WTC11 (cell line): ENCODE results near the gene NRP2. TPM values are rescaled to one million over a fixed set of nuclear protein-coding genes. Genes with fewer than 3 reads are reported as not detected.

ENCODE experiments used
- ATAC-seq: fragments of 200-7000 bp; cut with Tn5 transposase; 2 replicates; pipeline ENCODE4 v1.10.0; 2021; ENCODE audit warnings: mild to moderate bottlenecking, moderate library complexity
- CTCF ChIA-PET: fragments of 300-600 bp; sonication (Branson Sonifier 250); formaldehyde crosslinking; loops from one replicate; lab custom pipeline; 2021; ENCODE audit warnings: antibody characterized with exemption; lab: Charles Lee
- POLR2A ChIA-PET: fragments of 350-600 bp; sonication (Branson Sonifier 250); formaldehyde crosslinking; loops from one replicate; lab custom pipeline; 2021; ENCODE audit warnings: antibody characterized with exemption; lab: Charles Lee
- DNase-seq: peaks from one replicate; pipeline ENCODE4 v3.0.0; 2021; ENCODE audit warnings: low spot score
- H3K27ac Mint-ChIP-seq: 2 replicates; pipeline ENCODE4 v1.8.0; 2021; ENCODE audit warnings: mixed read lengths
- H3K27me3 Mint-ChIP-seq: 2 replicates; pipeline ENCODE4 v1.8.0; 2021; ENCODE audit warnings: low read depth, mild to moderate bottlenecking, moderate library complexity, mixed read lengths
- H3K36me3 Mint-ChIP-seq: 2 replicates; pipeline ENCODE4 v1.8.0; 2021; ENCODE audit warnings: mixed read lengths
- H3K4me1 Mint-ChIP-seq: 2 replicates; pipeline ENCODE4 v1.8.0; 2022; ENCODE audit warnings: mixed read lengths
- H3K4me3 Mint-ChIP-seq: 2 replicates; pipeline ENCODE4 v1.8.0; 2021; ENCODE audit warnings: mild to moderate bottlenecking, moderate library complexity, mixed read lengths
- H3K9me3 Mint-ChIP-seq: 2 replicates; pipeline ENCODE4 v1.8.0; 2021; ENCODE audit warnings: mixed read lengths
- ATF1 ChIP-seq: sonication (generic); formaldehyde crosslinking; IDR thresholded peaks from 2 replicates; pipeline ENCODE4 v1.8.1; 2023; ENCODE audit warnings: mild to moderate bottlenecking, moderate library complexity, missing genetic modification reagents
- OVOL2 ChIP-seq: fragments of 250-450 bp; sonication (Bioruptor Pico); IDR thresholded peaks from 2 replicates; pipeline ENCODE4 v1.9.0; 2021; ENCODE audit warnings: mild to moderate bottlenecking, borderline replicate concordance
- SOX15 ChIP-seq: fragments of 250-450 bp; sonication (Bioruptor Pico); IDR thresholded peaks from 2 replicates; pipeline ENCODE4 v1.9.0; 2021; ENCODE audit warnings: mild to moderate bottlenecking
- TCF7 ChIP-seq: sonication (generic); formaldehyde crosslinking; IDR thresholded peaks from 2 replicates; pipeline ENCODE4 v1.8.0; 2022; ENCODE audit warnings: mild to moderate bottlenecking, low read depth, missing genetic modification reagents, moderate library complexity
- total RNA-seq: library from RNA; stranded (reverse); gene quantifications from 3 replicates; pipeline ENCODE4 v1.2.3, GENCODE V29; 2021
- TF ChIP-seq, protein P1 (sequence below): sonication (generic); formaldehyde crosslinking; IDR thresholded peaks from 2 replicates; pipeline ENCODE4 v1.8.0; 2022; ENCODE audit warnings: missing genetic modification reagents
- TF ChIP-seq, protein P2 (sequence below): fragments of 250-450 bp; sonication (Bioruptor Pico); IDR thresholded peaks from 2 replicates; pipeline ENCODE4 v1.8.0; 2021; ENCODE audit warnings: mild to moderate bottlenecking
- TF ChIP-seq, protein P3 (sequence below): sonication (generic); formaldehyde crosslinking; IDR thresholded peaks from 2 replicates; pipeline ENCODE4 v1.8.1; 2022; ENCODE audit warnings: mild to moderate bottlenecking, moderate library complexity, missing genetic modification reagents
- TF ChIP-seq, protein P4 (sequence below): sonication (generic); formaldehyde crosslinking; IDR thresholded peaks from 2 replicates; pipeline ENCODE4 v1.8.0; 2022; ENCODE audit warnings: mild to moderate bottlenecking, missing genetic modification reagents
- TF ChIP-seq, protein P5 (sequence below): fragments of 250-450 bp; sonication (Bioruptor Pico); IDR thresholded peaks from 2 replicates; pipeline ENCODE4 v1.9.0; 2021; ENCODE audit warnings: moderate library complexity, mild to moderate bottlenecking, inconsistent platforms, borderline replicate concordance

NRP2 gene
- total RNA-seq, 1 experiment from 2014 or later = 41.0 TPM

DNA sequence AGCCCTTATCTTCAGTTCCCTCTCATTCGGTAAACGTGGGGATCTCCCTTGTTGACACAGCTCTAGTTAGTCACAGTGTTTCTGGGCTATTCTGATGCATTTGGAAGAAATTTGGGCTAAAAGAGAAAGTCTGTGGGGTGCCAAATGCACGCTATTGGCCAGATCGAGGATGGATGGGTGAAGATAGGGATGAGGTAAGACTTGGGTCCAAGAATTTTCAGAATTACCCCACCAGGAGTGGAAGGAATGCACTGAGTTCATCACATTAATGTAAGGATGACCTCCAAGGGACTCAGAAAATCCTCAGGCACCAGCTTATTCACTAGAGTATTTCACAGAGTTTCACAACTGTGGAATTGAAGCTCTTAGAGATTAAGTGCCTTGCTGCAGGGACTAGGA is 49.3 kb downstream of the NRP2 start:
- Mint-ChIP-seq H3K9me3 (no peaks in the 10 kb centered on the region), H3K27me3 (no peaks in the 10 kb centered on the region), H3K4me1 (peaks cover 50% of the 10 kb centered on the region), H3K36me3 (peaks cover 13% of the 10 kb centered on the region), H3K27ac (no peak overlapping the region), H3K4me3 (no peak overlapping the region)
- no peak for ATAC-seq
- ChIA-PET CTCF (interaction anchor here (0.6 to 5.3 kb wide), 2 partner anchors 11 to 36 kb away, joined by 3 to 32 read pairs; no protein-coding TSS in a partner anchor), POLR2A (no interaction called here)
- TF ChIP-seq OVOL2 (CRISPR knock-in tag) (no peak), SOX15 (no peak)
- TF ChIP-seq, protein P1, sequence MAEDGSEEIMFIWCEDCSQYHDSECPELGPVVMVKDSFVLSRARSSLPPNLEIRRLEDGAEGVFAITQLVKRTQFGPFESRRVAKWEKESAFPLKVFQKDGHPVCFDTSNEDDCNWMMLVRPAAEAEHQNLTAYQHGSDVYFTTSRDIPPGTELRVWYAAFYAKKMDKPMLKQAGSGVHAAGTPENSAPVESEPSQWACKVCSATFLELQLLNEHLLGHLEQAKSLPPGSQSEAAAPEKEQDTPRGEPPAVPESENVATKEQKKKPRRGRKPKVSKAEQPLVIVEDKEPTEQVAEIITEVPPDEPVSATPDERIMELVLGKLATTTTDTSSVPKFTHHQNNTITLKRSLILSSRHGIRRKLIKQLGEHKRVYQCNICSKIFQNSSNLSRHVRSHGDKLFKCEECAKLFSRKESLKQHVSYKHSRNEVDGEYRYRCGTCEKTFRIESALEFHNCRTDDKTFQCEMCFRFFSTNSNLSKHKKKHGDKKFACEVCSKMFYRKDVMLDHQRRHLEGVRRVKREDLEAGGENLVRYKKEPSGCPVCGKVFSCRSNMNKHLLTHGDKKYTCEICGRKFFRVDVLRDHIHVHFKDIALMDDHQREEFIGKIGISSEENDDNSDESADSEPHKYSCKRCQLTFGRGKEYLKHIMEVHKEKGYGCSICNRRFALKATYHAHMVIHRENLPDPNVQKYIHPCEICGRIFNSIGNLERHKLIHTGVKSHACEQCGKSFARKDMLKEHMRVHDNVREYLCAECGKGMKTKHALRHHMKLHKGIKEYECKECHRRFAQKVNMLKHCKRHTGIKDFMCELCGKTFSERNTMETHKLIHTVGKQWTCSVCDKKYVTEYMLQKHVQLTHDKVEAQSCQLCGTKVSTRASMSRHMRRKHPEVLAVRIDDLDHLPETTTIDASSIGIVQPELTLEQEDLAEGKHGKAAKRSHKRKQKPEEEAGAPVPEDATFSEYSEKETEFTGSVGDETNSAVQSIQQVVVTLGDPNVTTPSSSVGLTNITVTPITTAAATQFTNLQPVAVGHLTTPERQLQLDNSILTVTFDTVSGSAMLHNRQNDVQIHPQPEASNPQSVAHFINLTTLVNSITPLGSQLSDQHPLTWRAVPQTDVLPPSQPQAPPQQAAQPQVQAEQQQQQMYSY (CRISPR knock-in tag) = no peak
- no peak for DNase-seq

DNA sequence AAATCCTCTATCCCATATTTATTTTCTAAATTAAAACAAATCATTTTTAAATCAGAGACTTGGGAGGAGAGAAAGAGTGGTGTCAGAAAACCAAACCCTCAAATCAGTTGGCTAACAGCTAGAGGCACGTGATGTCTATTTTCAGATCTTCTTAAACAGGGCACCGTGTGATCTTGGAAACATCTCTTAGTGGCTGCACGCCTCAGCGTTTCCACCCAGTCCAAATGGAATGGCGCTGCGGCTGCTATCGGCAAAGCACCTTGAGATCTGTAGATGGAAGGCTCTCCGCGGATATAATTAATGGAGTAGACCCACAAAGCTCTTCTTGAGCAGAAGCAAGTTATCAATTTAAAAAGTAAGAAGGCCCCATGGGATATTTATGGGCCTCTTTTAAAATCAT is 50.0 kb downstream of the NRP2 start:
- DNase-seq (no peak), ATAC-seq (no peak)
- Mint-ChIP-seq H3K9me3 (no peaks in the 10 kb centered on the region), H3K27ac (no peak overlapping the region), H3K4me1 (peaks cover 53% of the 10 kb centered on the region), H3K36me3 (peaks cover 7% of the 10 kb centered on the region; the same call in 1 of the 2 replicates), H3K27me3 (no peaks in the 10 kb centered on the region), H3K4me3 (no peak overlapping the region)
- CTCF ChIA-PET = interaction anchor here (5.3 kb wide), 1 partner anchor 12 kb away, joined by 32 read pairs; no protein-coding TSS in a partner anchor
- POLR2A ChIA-PET = no interaction called here
- TF ChIP-seq ATF1 (CRISPR knock-in tag) = no peak
- TF ChIP-seq, protein P2, sequence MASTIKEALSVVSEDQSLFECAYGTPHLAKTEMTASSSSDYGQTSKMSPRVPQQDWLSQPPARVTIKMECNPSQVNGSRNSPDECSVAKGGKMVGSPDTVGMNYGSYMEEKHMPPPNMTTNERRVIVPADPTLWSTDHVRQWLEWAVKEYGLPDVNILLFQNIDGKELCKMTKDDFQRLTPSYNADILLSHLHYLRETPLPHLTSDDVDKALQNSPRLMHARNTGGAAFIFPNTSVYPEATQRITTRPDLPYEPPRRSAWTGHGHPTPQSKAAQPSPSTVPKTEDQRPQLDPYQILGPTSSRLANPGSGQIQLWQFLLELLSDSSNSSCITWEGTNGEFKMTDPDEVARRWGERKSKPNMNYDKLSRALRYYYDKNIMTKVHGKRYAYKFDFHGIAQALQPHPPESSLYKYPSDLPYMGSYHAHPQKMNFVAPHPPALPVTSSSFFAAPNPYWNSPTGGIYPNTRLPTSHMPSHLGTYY (CRISPR knock-in tag) = no peak
- TF ChIP-seq, protein P3, sequence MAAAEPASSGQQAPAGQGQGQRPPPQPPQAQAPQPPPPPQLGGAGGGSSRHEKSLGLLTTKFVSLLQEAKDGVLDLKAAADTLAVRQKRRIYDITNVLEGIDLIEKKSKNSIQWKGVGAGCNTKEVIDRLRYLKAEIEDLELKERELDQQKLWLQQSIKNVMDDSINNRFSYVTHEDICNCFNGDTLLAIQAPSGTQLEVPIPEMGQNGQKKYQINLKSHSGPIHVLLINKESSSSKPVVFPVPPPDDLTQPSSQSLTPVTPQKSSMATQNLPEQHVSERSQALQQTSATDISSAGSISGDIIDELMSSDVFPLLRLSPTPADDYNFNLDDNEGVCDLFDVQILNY (CRISPR knock-in tag) = no peak

DNA sequence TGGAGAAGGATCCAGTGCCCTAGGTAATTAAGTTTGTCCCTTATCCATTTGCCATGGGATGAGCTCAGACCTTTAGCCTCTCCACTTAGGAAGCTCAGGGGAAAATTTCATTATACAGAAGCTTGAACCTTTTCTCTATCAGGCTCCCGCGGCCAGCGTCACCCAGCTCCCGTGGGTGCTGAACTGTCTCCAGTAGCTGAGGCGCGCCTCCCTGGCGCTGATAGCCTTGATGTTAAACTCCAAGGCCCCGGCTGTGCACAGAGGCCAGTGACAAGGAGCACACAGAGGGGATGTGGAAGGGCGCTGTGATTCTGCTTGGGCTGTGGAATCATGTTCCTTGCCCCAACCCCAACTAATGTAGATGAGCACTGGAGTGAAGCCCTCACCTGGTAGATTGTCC is 50.8 kb downstream of the NRP2 start:
- CTCF ChIA-PET = interaction anchor here (1.4 to 5.3 kb wide), 2 partner anchors 13 to 193 kb away, joined by 4 to 32 read pairs; no protein-coding TSS in a partner anchor
- DNase-seq (no peak), ATAC-seq (no peak)
- no peak for TF ChIP-seq ATF1 (CRISPR knock-in tag)
- TF ChIP-seq, protein P4, sequence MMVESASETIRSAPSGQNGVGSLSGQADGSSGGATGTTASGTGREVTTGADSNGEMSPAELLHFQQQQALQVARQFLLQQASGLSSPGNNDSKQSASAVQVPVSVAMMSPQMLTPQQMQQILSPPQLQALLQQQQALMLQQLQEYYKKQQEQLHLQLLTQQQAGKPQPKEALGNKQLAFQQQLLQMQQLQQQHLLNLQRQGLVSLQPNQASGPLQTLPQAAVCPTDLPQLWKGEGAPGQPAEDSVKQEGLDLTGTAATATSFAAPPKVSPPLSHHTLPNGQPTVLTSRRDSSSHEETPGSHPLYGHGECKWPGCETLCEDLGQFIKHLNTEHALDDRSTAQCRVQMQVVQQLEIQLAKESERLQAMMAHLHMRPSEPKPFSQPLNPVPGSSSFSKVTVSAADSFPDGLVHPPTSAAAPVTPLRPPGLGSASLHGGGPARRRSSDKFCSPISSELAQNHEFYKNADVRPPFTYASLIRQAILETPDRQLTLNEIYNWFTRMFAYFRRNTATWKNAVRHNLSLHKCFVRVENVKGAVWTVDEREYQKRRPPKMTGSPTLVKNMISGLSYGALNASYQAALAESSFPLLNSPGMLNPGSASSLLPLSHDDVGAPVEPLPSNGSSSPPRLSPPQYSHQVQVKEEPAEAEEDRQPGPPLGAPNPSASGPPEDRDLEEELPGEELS (CRISPR knock-in tag) = no peak
- TF ChIP-seq, protein P5, sequence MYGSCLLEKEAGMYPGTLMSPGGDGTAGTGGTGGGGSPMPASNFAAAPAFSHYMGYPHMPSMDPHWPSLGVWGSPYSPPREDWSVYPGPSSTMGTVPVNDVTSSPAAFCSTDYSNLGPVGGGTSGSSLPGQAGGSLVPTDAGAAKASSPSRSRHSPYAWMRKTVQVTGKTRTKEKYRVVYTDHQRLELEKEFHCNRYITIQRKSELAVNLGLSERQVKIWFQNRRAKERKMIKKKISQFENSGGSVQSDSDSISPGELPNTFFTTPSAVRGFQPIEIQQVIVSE (CRISPR knock-in tag) = no peak
- no peak for TF ChIP-seq TCF7 (CRISPR knock-in tag)
- Mint-ChIP-seq H3K36me3 (no peaks in the 10 kb centered on the region; the same call in 1 of the 2 replicates), H3K4me3 (no peak overlapping the region), H3K27ac (no peak overlapping the region), H3K9me3 (no peaks in the 10 kb centered on the region), H3K4me1 (peaks cover 60% of the 10 kb centered on the region), H3K27me3 (no peaks in the 10 kb centered on the region)
- POLR2A ChIA-PET = no interaction called here
